ENCODE data around the gene ELFN1. TPM values are rescaled to one million over a fixed set of nuclear protein-coding genes. Genes with fewer than 3 reads are reported as not detected.

Gene ELFN1
- total RNA-seq, 2 experiments from 2014 or later: 0.20 to 0.36 TPM

DNA sequence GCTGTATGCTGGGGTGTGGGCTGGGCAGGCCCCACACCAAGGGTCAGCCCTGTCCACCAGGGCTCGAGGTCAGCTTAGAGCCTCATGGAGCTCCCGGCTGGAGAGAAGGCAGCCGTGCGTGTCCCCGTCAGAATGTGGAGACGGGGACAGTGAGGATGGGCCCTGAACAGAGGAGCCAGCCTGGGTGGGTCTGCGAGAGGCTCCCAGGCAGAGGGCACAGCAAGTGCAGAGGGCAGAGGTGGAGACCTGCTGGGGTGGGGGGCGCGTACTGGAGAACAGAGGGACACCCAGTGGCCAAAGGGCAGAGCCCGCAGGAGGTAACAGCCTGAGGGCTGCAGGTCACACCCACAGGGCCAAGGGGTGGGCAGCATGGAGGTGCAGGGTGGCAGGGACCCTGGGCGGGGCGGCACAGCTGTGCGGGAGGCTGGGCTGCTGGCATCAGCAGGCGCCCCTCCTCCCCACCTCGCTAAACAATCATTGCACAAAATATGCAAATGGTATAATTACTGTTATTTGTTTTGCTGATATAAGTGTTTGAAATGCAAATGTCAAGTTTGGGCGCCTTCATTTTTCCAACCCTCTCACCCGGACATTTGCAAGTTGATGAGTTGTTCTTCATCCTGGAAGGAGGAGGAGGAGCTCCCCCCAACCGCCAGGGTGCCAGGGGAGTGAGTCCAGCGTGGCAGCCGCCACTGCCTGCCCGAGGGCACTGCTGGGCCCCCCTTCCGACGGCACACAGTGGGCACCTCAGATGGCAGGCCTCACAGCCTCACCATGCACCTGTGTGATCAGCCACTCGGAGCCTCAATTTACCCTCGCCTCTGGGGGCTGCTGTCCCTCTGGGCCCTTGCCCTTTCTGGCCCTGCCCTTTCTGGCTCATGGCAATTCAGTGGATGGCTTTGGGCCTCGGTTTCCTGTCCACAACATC lies 35.0 kb downstream of the ELFN1 start:
- DNase-seq (no peak), ATAC-seq (no peak)
- H3K36me3 Mint-ChIP-seq (ENCODE audit: low read depth): peaks cover 2% of the 10 kb centered on the region
- TF ChIP-seq, protein P1, sequence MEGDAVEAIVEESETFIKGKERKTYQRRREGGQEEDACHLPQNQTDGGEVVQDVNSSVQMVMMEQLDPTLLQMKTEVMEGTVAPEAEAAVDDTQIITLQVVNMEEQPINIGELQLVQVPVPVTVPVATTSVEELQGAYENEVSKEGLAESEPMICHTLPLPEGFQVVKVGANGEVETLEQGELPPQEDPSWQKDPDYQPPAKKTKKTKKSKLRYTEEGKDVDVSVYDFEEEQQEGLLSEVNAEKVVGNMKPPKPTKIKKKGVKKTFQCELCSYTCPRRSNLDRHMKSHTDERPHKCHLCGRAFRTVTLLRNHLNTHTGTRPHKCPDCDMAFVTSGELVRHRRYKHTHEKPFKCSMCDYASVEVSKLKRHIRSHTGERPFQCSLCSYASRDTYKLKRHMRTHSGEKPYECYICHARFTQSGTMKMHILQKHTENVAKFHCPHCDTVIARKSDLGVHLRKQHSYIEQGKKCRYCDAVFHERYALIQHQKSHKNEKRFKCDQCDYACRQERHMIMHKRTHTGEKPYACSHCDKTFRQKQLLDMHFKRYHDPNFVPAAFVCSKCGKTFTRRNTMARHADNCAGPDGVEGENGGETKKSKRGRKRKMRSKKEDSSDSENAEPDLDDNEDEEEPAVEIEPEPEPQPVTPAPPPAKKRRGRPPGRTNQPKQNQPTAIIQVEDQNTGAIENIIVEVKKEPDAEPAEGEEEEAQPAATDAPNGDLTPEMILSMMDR (IDR thresholded peaks at IDR 0.05): no peak
- CTCF ChIA-PET: no interaction called here
- H3K27ac Mint-ChIP-seq: no peak overlapping the region
- intact Hi-C loops (cut with micrococcal nuclease): no loop called here
- POLR2A ChIA-PET: no interaction called here
- no peak overlapping the region for H3K4me3 Mint-ChIP-seq
- no peaks in the 10 kb centered on the region for H3K4me1 Mint-ChIP-seq (ENCODE audit: low read depth)
- no peaks in the 10 kb centered on the region for H3K27me3 Mint-ChIP-seq
- peaks cover 12% of the 10 kb centered on the region for H3K9me3 Mint-ChIP-seq

DNA sequence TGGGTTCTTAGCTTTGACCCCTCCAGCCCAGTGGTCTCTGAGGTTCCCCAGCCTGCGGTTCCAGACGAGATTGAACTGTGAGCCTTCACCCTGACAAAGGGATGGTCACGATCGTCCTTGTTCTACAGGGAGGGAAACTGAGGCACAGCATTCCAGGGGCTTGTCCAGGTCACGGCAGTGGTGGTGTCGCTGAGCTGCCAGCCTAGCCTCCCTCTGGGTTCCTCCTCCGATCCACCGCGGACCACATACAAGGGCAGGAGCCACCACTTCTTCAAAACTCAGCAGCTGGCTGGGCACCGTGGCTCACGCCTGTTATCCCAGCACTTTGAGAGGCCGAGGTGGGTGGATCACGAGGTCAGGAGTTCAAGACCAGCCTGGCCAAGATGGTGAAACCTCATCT lies 35.8 kb downstream of the ELFN1 start:
- CTCF ChIA-PET: no interaction called here
- ATAC-seq: no peak
- no peaks in the 10 kb centered on the region for H3K27me3 Mint-ChIP-seq
- intact Hi-C loops (cut with micrococcal nuclease): no loop called here
- no peak overlapping the region for H3K27ac Mint-ChIP-seq
- H3K9me3 Mint-ChIP-seq: peaks cover 12% of the 10 kb centered on the region
- peaks cover 2% of the 10 kb centered on the region for H3K36me3 Mint-ChIP-seq (ENCODE audit: low read depth)
- POLR2A ChIA-PET: no interaction called here
- TF ChIP-seq, protein P1 (IDR thresholded peaks at IDR 0.05): no peak
- H3K4me3 Mint-ChIP-seq: no peak overlapping the region
- no peak for DNase-seq
- H3K4me1 Mint-ChIP-seq (ENCODE audit: low read depth): no peaks in the 10 kb centered on the region

DNA sequence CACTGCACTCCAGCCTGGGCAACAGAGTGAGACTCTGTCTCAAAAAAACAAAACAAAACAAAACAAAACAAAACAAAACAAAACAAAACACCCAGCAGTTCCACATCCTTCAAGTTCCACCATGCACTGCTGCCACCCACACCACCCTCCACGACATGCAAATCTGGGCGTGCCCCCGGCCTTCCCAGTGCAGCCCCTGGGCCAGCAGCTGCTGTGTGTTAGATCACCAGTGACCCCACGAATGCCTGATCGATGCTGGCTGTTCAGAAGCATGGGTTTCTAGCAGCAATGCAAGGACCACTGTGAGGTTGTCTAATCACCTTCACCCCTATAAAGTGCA lies 36.3 kb downstream of the ELFN1 start:
- Mint-ChIP-seq H3K9me3 (peaks cover 12% of the 10 kb centered on the region), H3K27me3 (no peaks in the 10 kb centered on the region), H3K4me1 (ENCODE audit: low read depth) (no peaks in the 10 kb centered on the region), H3K36me3 (ENCODE audit: low read depth) (peaks cover 2% of the 10 kb centered on the region), H3K4me3 (no peak overlapping the region), H3K27ac (no peak overlapping the region)
- no peak for ATAC-seq
- TF ChIP-seq, protein P1 (IDR thresholded peaks at IDR 0.05): no peak
- ChIA-PET CTCF (no interaction called here), POLR2A (no interaction called here)
- DNase-seq: no peak
- intact Hi-C loops (cut with micrococcal nuclease): no loop called here

DNA sequence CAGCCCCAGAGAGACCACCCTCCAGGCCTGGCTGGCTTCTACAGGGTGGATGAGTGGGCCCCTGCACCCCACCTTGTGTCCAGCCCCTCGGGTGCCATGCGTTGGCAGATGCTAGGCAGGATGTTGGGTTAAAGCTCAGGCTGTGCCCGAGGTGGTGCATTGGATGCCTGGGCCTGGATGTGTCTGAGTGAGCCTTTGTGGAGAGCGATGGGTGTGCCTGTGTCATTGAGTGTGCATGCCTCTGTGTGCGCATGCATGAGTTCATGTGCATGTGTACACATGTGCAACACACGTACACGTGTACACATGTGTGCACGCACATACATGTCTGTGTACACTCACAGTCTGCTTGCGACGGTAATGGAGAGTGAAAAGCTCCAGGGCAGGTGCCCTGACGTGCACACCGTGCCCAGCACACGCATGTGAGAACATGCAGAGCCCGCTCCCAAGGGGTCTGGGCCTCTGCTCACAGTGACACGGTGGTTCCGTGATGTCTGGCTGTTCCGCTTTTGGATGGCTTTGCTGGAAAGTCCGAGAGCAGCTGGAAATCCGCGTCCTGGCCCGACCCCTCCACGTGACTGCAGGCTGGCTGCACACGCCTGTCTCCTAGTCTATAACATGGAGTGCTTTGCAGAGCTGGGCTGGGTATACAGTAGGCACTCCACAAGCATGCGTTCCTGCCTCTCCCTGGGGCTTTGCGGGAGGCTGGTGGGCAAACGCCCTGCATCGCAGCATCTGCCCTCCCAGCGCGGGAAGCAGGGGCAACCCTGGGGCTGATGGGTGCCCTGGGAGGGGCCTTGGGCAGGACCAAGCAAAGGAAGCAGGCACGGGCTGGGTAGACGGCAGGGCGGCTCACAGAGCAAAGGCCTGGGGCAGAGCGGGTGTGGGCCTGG lies 36.9 kb downstream of the ELFN1 start:
- Mint-ChIP-seq H3K27me3 (no peaks in the 10 kb centered on the region), H3K27ac (no peak overlapping the region), H3K4me3 (no peak overlapping the region), H3K9me3 (peaks cover 12% of the 10 kb centered on the region), H3K4me1 (ENCODE audit: low read depth) (no peaks in the 10 kb centered on the region), H3K36me3 (ENCODE audit: low read depth) (peaks cover 2% of the 10 kb centered on the region)
- TF ChIP-seq, protein P1 (IDR thresholded peaks at IDR 0.05): no peak
- ATAC-seq: no peak
- no peak for DNase-seq
- ChIA-PET CTCF (interaction anchor here (1.7 kb wide), 1 partner anchor 12 kb away, joined by 3 read pairs; no protein-coding TSS in a partner anchor), POLR2A (no interaction called here)
- intact Hi-C loops (cut with micrococcal nuclease): no loop called here

Data from activated CD8-positive, alpha-beta T cell treated with anti-CD3 and anti-CD28 coated beads for 36 hours (primary cell).